GM12878 (cell line): ENCODE measurements around the gene CRB3. TPM values are rescaled to one million over a fixed set of nuclear protein-coding genes. Genes with fewer than 3 reads are reported as not detected.
A peak's percentile ranks its signal among the peaks of the same experiment; 100 is the strongest.

Experiments
- BCLAF1 ChIP-seq: fragments of 450-650 bp; IDR thresholded peaks from 2 replicates; pipeline ENCODE4 v1.6.1; 2017; ENCODE audit warnings: antibody characterized with exemption, mild to moderate bottlenecking, moderate library complexity
- E4F1 ChIP-seq: fragments of 450-650 bp; IDR thresholded peaks from 2 replicates; pipeline ENCODE4 v1.6.1; 2018; ENCODE audit warnings: borderline replicate concordance, mild to moderate bottlenecking; ENCODE audit not compliant: partially characterized antibody
- IRF3 ChIP-seq: fragments of 450-650 bp; IDR thresholded peaks from 2 replicates; pipeline ENCODE4 v1.6.1; 2014; ENCODE audit warnings: mild to moderate bottlenecking
- KDM1A ChIP-seq: fragments of 200-600 bp; sonication (generic); IDR thresholded peaks from 2 replicates; pipeline ENCODE4 v1.6.1; 2016; ENCODE audit warnings: borderline replicate concordance
- NFXL1 ChIP-seq: fragments of 450-650 bp; IDR thresholded peaks from 2 replicates; pipeline ENCODE4 v1.6.1; 2017; ENCODE audit warnings: antibody characterized with exemption, mild to moderate bottlenecking, borderline replicate concordance
- PAX5 ChIP-seq: IDR thresholded peaks from 2 replicates; pipeline ENCODE4 v1.6.1; 2011; ENCODE audit warnings: low read depth, low read length, borderline replicate concordance
- PKNOX1 ChIP-seq: fragments of 450-650 bp; IDR thresholded peaks from 2 replicates; pipeline ENCODE4 v1.6.1; 2016; ENCODE audit warnings: mild to moderate bottlenecking
- POLR2AphosphoS5 ChIP-seq: IDR thresholded peaks from 2 replicates; pipeline ENCODE4 v1.6.1; 2011; ENCODE audit warnings: mild to moderate bottlenecking, low read length, inconsistent platforms
- PRDM15 ChIP-seq: fragments of 450-650 bp; formaldehyde crosslinking; IDR thresholded peaks from 2 replicates; pipeline ENCODE4 v1.4.0; 2020; ENCODE audit warnings: mild to moderate bottlenecking, moderate library complexity
- SMC3 ChIP-seq: IDR thresholded peaks from 2 replicates; pipeline ENCODE4 v1.6.1; 2011; ENCODE audit warnings: low read length, improper control_type of control experiment, borderline replicate concordance
- SP1 ChIP-seq: IDR thresholded peaks from one replicate; pipeline ENCODE4 v1.6.1; 2011; ENCODE audit warnings: low read depth, low read length
- ZNF592 ChIP-seq: fragments of 450-650 bp; IDR thresholded peaks from 2 replicates; pipeline ENCODE4 v1.6.1; 2017; ENCODE audit warnings: mild to moderate bottlenecking, moderate library complexity
- polyA plus RNA-seq, 11 experiments: library from polyadenylated mRNA; depleted of rRNA in 4 of 11; unstranded in 6 of 11; stranded (reverse) in 5 of 11; fragments of >200 nt; fragmentation: Nextera tagmentation in 4 of 11; fragmentation: Illumina TruSeq in 1 of 11; extraction: Ambion mirVana in 4 of 11; extraction: Trizol in 1 of 11; gene quantifications; 1 replicate in 1 of 11; 2 replicates in 10 of 11; pipeline versions ENCODE4 v1.2.1 to v1.2.3, GENCODE V29; 2011 to 2016; ENCODE audit warnings: inconsistent platforms in 2 of 11, missing spikeins in 2 of 11, low read depth in 1 of 11
- total RNA-seq, 4 experiments: library from RNA; depleted of rRNA in 3 of 4; stranded (reverse); fragments of >200 nt in 3 of 4; fragmentation: Illumina TruSeq in 1 of 4; extraction: Trizol in 1 of 4; gene quantifications; 2 replicates each; pipeline versions ENCODE4 v1.2.1 to v1.2.3, GENCODE V29; 2013 to 2021

The CRB3 gene
- total and polyA plus RNA-seq, 10 of the 15 experiments (the other 5 are each of a cell fraction or from before 2014, with no cell fraction given), result 0.11 to 1.9 (median 0.98) TPM; not detected in 1

- no peak for TF ChIP-seq PRDM15 (CRISPR knock-in tag)
- no peak for TF ChIP-seq SP1
- no peak for TF ChIP-seq NFXL1
- no peak for TF ChIP-seq IRF3
- TF ChIP-seq SMC3, result no peak
- TF ChIP-seq KDM1A, result no peak
- no peak for TF ChIP-seq ZNF592
- TF ChIP-seq PKNOX1, result no peak
- no peak for TF ChIP-seq E4F1
- no peak for TF ChIP-seq POLR2AphosphoS5
- TF ChIP-seq PAX5, result peak; percentile 48; the same call in 1 of the 2 replicates
- TF ChIP-seq BCLAF1, result no peak
Observed at GRCh38 chr19:6424195-6424938, 39.7 kb upstream of the CRB3 start, which contains the start of gene KHSRP (continued).
